ENCODE measurements around the gene SEC14L1. TPM values are rescaled to one million over a fixed set of nuclear protein-coding genes. Genes with fewer than 3 reads are reported as not detected.
A peak's percentile ranks its signal among the peaks of the same experiment; 100 is the strongest.

The SEC14L1 gene
- total RNA-seq, 1 donor from 2014 or later, result 144 TPM

GRCh38 chr17:77233635-77234334 lies 93.0 kb downstream of the SEC14L1 start:
- H3K4me1 ChIP-seq, result peaks cover 18% of the 10 kb centered on the region
- no peaks in the 10 kb centered on the region for H3K36me3 ChIP-seq
- ATAC-seq (no peak), DNase-seq (no peak)
- no peak for TF ChIP-seq CTCF (IDR thresholded peaks at IDR 0.05)
- intact Hi-C loops (cut with DNase I), result no loop called here
- H3K27ac ChIP-seq, result no peak overlapping the region
- H3K9me3 ChIP-seq, result no peaks in the 10 kb centered on the region
- H3K27me3 ChIP-seq, result no peaks in the 10 kb centered on the region
- no peak overlapping the region for H3K4me3 ChIP-seq

DNA sequence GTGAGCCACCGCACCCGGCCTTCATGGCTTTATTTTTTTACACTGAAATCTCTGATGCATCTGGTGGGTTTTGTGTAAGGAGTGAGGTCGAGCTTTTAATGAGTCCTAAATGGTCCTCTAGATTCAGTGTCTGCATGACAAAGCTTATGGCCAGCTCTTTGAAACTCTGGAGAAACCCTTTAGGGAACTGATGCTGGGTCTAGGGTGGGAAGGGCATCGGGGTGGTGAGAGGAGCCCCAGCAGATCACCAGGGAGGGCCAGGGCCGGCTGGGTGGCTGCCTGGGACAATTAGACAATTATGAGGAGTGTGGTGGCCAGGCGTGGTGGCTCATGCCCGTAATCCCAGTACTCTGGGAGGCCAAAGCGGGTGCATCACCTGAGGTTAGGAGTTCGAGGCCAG lies 93.9 kb downstream of the SEC14L1 start:
- no peaks in the 10 kb centered on the region for H3K27me3 ChIP-seq
- H3K4me1 ChIP-seq, result peaks cover 18% of the 10 kb centered on the region
- H3K36me3 ChIP-seq, result no peaks in the 10 kb centered on the region
- H3K9me3 ChIP-seq, result no peaks in the 10 kb centered on the region
- intact Hi-C loops (cut with DNase I), result no loop called here
- no peak overlapping the region for H3K4me3 ChIP-seq
- no peak for TF ChIP-seq CTCF (IDR thresholded peaks at IDR 0.05)
- ATAC-seq (no peak), DNase-seq (no peak)
- peak overlapping the region; percentile 65 for H3K27ac ChIP-seq

GRCh38 chr17:77235370-77235941 lies 94.7 kb downstream of the SEC14L1 start:
- ATAC-seq (peak; percentile 68), DNase-seq (no peak)
- Histone ChIP-seq H3K27ac (peak overlapping the region; percentile 65), H3K27me3 (no peaks in the 10 kb centered on the region), H3K4me3 (peak overlapping the region; percentile 3), H3K36me3 (no peaks in the 10 kb centered on the region), H3K4me1 (peaks cover 18% of the 10 kb centered on the region), H3K9me3 (no peaks in the 10 kb centered on the region)
- no peak for TF ChIP-seq CTCF (IDR thresholded peaks at IDR 0.05)
- intact Hi-C loops (cut with DNase I), result no loop called here

GRCh38 chr17:77237232-77238008 lies 96.7 kb downstream of the SEC14L1 start:
- Histone ChIP-seq H3K27ac (no peak overlapping the region), H3K36me3 (no peaks in the 10 kb centered on the region), H3K9me3 (no peaks in the 10 kb centered on the region), H3K4me3 (no peak overlapping the region), H3K27me3 (no peaks in the 10 kb centered on the region), H3K4me1 (peaks cover 18% of the 10 kb centered on the region)
- no peak for ATAC-seq
- intact Hi-C loops (cut with DNase I), result no loop called here
- DNase-seq, result no peak
- TF ChIP-seq CTCF (IDR thresholded peaks at IDR 0.05), result no peak

- ATAC-seq (no peak), DNase-seq (no peak)
- H3K4me1 ChIP-seq, result peaks cover under 1% of the 10 kb centered on the region
- TF ChIP-seq CTCF (IDR thresholded peaks at IDR 0.05), result no peak
- H3K27ac ChIP-seq, result no peak overlapping the region
- H3K27me3 ChIP-seq, result no peaks in the 10 kb centered on the region
- no peaks in the 10 kb centered on the region for H3K9me3 ChIP-seq
- no peaks in the 10 kb centered on the region for H3K36me3 ChIP-seq
- no peak overlapping the region for H3K4me3 ChIP-seq
- intact Hi-C loops (cut with DNase I), result loop anchor here (5.0 kb wide), 1 partner anchor 149 kb away; no protein-coding TSS in a partner anchor
Observed at GRCh38 chr17:77240976-77241375, 100.2 kb downstream of the SEC14L1 start.

All from upper lobe of right lung (tissue), 1 donor.